IMR-90 (cell line): ENCODE data around the gene MRTFA. TPM values are rescaled to one million over a fixed set of nuclear protein-coding genes. Genes with fewer than 3 reads are reported as not detected.
"Not testable (repeated sequence)": the region's sequence is repeated elsewhere in the genome, so short reads cannot be mapped to it uniquely, and the experiment has no call there.

Source experiments
- ATAC-seq: fragments of 200-7000 bp; cut with Tn5 transposase; 2 replicates; pipeline ENCODE4 v1.9.1; 2020; ENCODE audit warnings: low read depth, mild to moderate bottlenecking, moderate library complexity
- BruUV-seq: library from RNA; stranded (reverse); fragments of 400-500 nt; replicated peaks from 2 replicates; lab custom pipeline; 2021; lab: Mats Ljungman, UMichigan
- CTCF ChIA-PET: fragments of 300-600 bp; formaldehyde crosslinking; extraction: SDS; loops from one replicate; lab custom pipeline; 2021; ENCODE audit warnings: antibody characterized with exemption; lab: Yijun Ruan, JAX
- POLR2A ChIA-PET: fragments of 300-600 bp; sonication (Branson Sonifier 250); formaldehyde crosslinking; loops from one replicate; lab custom pipeline; 2022; ENCODE audit warnings: antibody characterized with exemption; ENCODE audit not compliant: unreplicated experiment; lab: Charles Lee
- DNase-seq: peaks from one replicate; pipeline ENCODE4 v3.0.0; 2013
- H2AFZ ChIP-seq: replicated peaks from 2 replicates; pipeline ENCODE3; 2013; ENCODE audit warnings: low read length, mild to moderate bottlenecking; ENCODE audit not compliant: poor library complexity
- H2AK5ac ChIP-seq: 2 replicates; pipeline ENCODE4 v1.6.1; 2013; ENCODE audit warnings: low read depth, low read length, inconsistent platforms
- H2AK9ac ChIP-seq: replicated peaks from 2 replicates; pipeline ENCODE3; 2013; ENCODE audit warnings: mild to moderate bottlenecking, low read depth, low read length, moderate library complexity; ENCODE audit not compliant: poor library complexity
- H2BK120ac ChIP-seq: 2 replicates; pipeline ENCODE4 v1.6.1; 2013; ENCODE audit warnings: low read depth, low read length, inconsistent platforms
- H2BK15ac ChIP-seq: 3 replicates; pipeline ENCODE4 v1.6.1; 2013; ENCODE audit warnings: low read depth, low read length, inconsistent platforms
- H2BK20ac ChIP-seq: 2 replicates; pipeline ENCODE4 v1.6.1; 2013; ENCODE audit warnings: low read depth, mild to moderate bottlenecking, inconsistent platforms, low read length, moderate library complexity
- H2BK5ac ChIP-seq: 2 replicates; pipeline ENCODE4 v1.6.1; 2013; ENCODE audit warnings: mild to moderate bottlenecking, low read depth, low read length, inconsistent platforms; ENCODE audit not compliant: poor library complexity, severe bottlenecking
- H3K14ac ChIP-seq: replicated peaks from 2 replicates; pipeline ENCODE4 v1.6.1; 2013; ENCODE audit warnings: low read depth, low read length, inconsistent platforms
- H3K18ac ChIP-seq: 2 replicates; pipeline ENCODE4 v1.6.1; 2013; ENCODE audit warnings: low read depth, low read length, control low read depth
- H3K23ac ChIP-seq: 2 replicates; pipeline ENCODE4 v1.6.1; 2013; ENCODE audit warnings: low read depth, low read length, inconsistent platforms
- H3K27ac ChIP-seq: 2 replicates; pipeline ENCODE4 v1.5.1; 2013; ENCODE audit warnings: mild to moderate bottlenecking, control low read depth, low read length; ENCODE audit not compliant: insufficient read depth
- H3K27me3 ChIP-seq: 2 replicates; pipeline ENCODE4 v1.6.1; 2013; ENCODE audit warnings: low read length; ENCODE audit not compliant: control insufficient read depth, insufficient read depth
- H3K36me3 ChIP-seq: 2 replicates; pipeline ENCODE4 v1.6.1; 2013; ENCODE audit warnings: low read length, mixed read lengths; ENCODE audit not compliant: control insufficient read depth, insufficient read depth
- H3K4ac ChIP-seq: 2 replicates; pipeline ENCODE4 v1.6.1; 2013; ENCODE audit warnings: low read depth, low read length, inconsistent platforms
- H3K4me1 ChIP-seq: 2 replicates; pipeline ENCODE4 v1.6.1; 2013; ENCODE audit warnings: low read length, mixed read lengths; ENCODE audit not compliant: control insufficient read depth, insufficient read depth
- H3K4me2 ChIP-seq: 2 replicates; pipeline ENCODE4 v1.6.1; 2013; ENCODE audit warnings: low read depth, mild to moderate bottlenecking, control low read depth, low read length, moderate library complexity
- H3K4me3 ChIP-seq: 2 replicates; pipeline ENCODE4 v1.5.1; 2013; ENCODE audit warnings: low read depth, mild to moderate bottlenecking, control low read depth, low read length, moderate library complexity; ENCODE audit not compliant: insufficient read depth
- H3K56ac ChIP-seq: 2 replicates; pipeline ENCODE4 v1.6.1; 2013; ENCODE audit warnings: low read length, inconsistent platforms; ENCODE audit not compliant: insufficient read depth; ENCODE audit errors: extremely low read depth
- H3K79me1 ChIP-seq, 2 experiments: 2 replicates each; pipeline ENCODE4 v1.6.1; 2013; ENCODE audit warnings: low read length in 2 of 2, inconsistent platforms in 1 of 2, low read depth in 1 of 2
- H3K9ac ChIP-seq: 2 replicates; pipeline ENCODE4 v1.6.1; 2013; ENCODE audit warnings: low read depth, low read length, control low read depth
- H3K9me1 ChIP-seq: 2 replicates; pipeline ENCODE4 v1.6.1; 2013; ENCODE audit warnings: low read length, inconsistent platforms; ENCODE audit not compliant: insufficient read depth
- H3K9me3 ChIP-seq: 2 replicates; pipeline ENCODE4 v1.6.1; 2013; ENCODE audit warnings: low read length; ENCODE audit not compliant: control insufficient read depth, insufficient read depth
- H4K20me1 ChIP-seq: 2 replicates; pipeline ENCODE4 v1.6.1; 2013; ENCODE audit warnings: low read length, inconsistent platforms; ENCODE audit not compliant: insufficient read depth
- H4K5ac ChIP-seq: 2 replicates; pipeline ENCODE4 v1.6.1; 2013; ENCODE audit warnings: mild to moderate bottlenecking, low read depth, low read length, control low read depth
- H4K8ac ChIP-seq, 2 experiments: 2 replicates each; pipeline ENCODE4 v1.6.1; 2013; ENCODE audit warnings: low read depth in 2 of 2, low read length in 2 of 2, control low read depth in 1 of 2, inconsistent platforms in 1 of 2
- H4K91ac ChIP-seq: 2 replicates; pipeline ENCODE4 v1.6.1; 2013; ENCODE audit warnings: low read depth, low read length, inconsistent platforms; ENCODE audit not compliant: insufficient read depth
- WGBS, 2 experiments: methylation state at CpG; one replicate each; pipeline versions ENCODE4 v1.1.5 to v1.1.7; 2013; ENCODE audit warnings: missing lambda C conversion rate in 2 of 2; ENCODE audit not compliant: insufficient read length in 1 of 2; ENCODE audit errors: extremely low coverage in 2 of 2; 5-methylcytosine and 5-hydroxymethylcytosine counted together
- dilution Hi-C: fragments of 300-500 bp; cut with HindIII; formaldehyde crosslinking; loops from one replicate; pipeline ENCODE4 v1.14.3; 2018; ENCODE audit warnings: low sequenced_read_pairs; ENCODE audit not compliant: unreplicated experiment
- in situ Hi-C: fragments of 300-500 bp; cut with MboI; formaldehyde crosslinking; loops from 3 replicates; pipeline ENCODE4 v1.14.3; 2019; ENCODE audit warnings: low sequenced_read_pairs, inconsistent platforms, mixed read lengths
- intact Hi-C: fragments of 100-400 bp; cut with micrococcal nuclease; formaldehyde crosslinking; loops from 2 replicates; pipeline ENCODE4 v1.10.0; 2022
- polyA plus RNA-seq, 3 experiments: library from polyadenylated mRNA; depleted of rRNA; stranded (reverse); fragments of >200 nt; gene quantifications; 2 replicates each; pipeline ENCODE4 v1.2.3, GENCODE V29; 2012; ENCODE audit warnings: low replicate concordance in 1 of 3
- total RNA-seq: library from RNA; depleted of rRNA; stranded (reverse); fragments of >200 nt; gene quantifications from 2 replicates; pipeline ENCODE4 v1.2.3, GENCODE V29; 2012

The MRTFA gene
- total and polyA plus RNA-seq, 2 of the 4 experiments (the other 2 are of a cell fraction), result 12.5 to 17.2 TPM

GRCh38 chr22:40676166-40676565, 39.6 kb upstream of the MRTFA start:
- peaks cover 12% of the 10 kb centered on the region; the same call in 1 of the 2 replicates for H3K4me1 ChIP-seq
- H2BK5ac ChIP-seq, H4K5ac ChIP-seq, H2BK20ac ChIP-seq, H3K79me1 ChIP-seq, DNase-seq, H3K4me3 ChIP-seq, H3K4ac ChIP-seq, H3K18ac ChIP-seq, intact Hi-C loops, H3K23ac ChIP-seq, in situ Hi-C loops, H2BK15ac ChIP-seq, H3K9me1 ChIP-seq, H3K27ac ChIP-seq, H4K20me1 ChIP-seq, H3K9me3 ChIP-seq, H3K56ac ChIP-seq, H3K27me3 ChIP-seq, H3K14ac ChIP-seq, H4K91ac ChIP-seq, BruUV-seq, H2BK120ac ChIP-seq, H3K4me2 ChIP-seq, H4K8ac ChIP-seq, H3K36me3 ChIP-seq, H2AFZ ChIP-seq, H2AK9ac ChIP-seq, ATAC-seq, CTCF ChIA-PET, dilution Hi-C loops, H2AK5ac ChIP-seq, H3K9ac ChIP-seq: not testable (repeated sequence)
- POLR2A ChIA-PET, result interaction anchor here (0.6 kb wide), 1 partner anchor 142 kb away, joined by 3 read pairs; no protein-coding TSS in a partner anchor
- WGBS, 2 experiments, result 80% methylated on average over 1 of the region's 4 CpGs; no CpG with 5 or more reads in 1 of the 2 experiments
